Measurements from ENCODE around the gene LRRC34. TPM values are rescaled to one million over a fixed set of nuclear protein-coding genes. Genes with fewer than 3 reads are reported as not detected.
A peak's percentile ranks its signal among the peaks of the same experiment; 100 is the strongest.

LRRC34 gene
- total and polyA plus RNA-seq, 9 of the 15 experiments (the other 6 are each of a cell fraction or from before 2014, with no cell fraction given): 0.17 to 0.30 TPM; not detected in 7

DNA sequence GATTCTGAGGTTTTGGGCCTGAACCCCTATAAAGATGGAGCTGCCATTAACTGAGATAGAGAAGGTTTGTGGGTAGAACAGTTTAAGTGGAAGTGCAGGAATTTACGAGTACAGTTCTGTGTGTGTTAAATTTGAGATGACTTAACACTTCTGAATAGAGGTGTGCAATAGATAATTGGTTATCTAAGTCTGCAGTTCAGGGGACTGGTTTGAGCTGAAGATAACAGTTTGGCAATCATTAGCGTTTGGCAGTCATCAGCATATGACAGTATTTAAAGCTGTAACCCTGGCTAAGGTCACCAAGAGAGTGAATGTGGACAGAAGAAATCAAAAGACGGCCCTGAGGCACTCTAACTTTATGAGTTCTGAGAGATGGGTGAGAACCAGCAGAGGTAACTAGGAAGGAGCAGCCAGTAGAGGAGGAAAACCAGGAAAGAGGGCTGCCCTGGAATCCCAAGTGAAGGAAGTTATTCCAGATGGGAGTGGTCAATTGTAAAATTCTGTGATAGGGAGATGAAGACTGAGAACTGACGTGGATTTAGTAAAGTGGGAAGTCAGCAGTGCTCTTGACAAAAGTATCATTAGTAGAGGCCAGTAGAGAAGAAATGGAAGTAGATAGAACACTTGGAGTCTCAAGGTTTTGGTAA, 31.4 kb downstream of the LRRC34 start (continued):
- TF ChIP-seq, protein P1, sequence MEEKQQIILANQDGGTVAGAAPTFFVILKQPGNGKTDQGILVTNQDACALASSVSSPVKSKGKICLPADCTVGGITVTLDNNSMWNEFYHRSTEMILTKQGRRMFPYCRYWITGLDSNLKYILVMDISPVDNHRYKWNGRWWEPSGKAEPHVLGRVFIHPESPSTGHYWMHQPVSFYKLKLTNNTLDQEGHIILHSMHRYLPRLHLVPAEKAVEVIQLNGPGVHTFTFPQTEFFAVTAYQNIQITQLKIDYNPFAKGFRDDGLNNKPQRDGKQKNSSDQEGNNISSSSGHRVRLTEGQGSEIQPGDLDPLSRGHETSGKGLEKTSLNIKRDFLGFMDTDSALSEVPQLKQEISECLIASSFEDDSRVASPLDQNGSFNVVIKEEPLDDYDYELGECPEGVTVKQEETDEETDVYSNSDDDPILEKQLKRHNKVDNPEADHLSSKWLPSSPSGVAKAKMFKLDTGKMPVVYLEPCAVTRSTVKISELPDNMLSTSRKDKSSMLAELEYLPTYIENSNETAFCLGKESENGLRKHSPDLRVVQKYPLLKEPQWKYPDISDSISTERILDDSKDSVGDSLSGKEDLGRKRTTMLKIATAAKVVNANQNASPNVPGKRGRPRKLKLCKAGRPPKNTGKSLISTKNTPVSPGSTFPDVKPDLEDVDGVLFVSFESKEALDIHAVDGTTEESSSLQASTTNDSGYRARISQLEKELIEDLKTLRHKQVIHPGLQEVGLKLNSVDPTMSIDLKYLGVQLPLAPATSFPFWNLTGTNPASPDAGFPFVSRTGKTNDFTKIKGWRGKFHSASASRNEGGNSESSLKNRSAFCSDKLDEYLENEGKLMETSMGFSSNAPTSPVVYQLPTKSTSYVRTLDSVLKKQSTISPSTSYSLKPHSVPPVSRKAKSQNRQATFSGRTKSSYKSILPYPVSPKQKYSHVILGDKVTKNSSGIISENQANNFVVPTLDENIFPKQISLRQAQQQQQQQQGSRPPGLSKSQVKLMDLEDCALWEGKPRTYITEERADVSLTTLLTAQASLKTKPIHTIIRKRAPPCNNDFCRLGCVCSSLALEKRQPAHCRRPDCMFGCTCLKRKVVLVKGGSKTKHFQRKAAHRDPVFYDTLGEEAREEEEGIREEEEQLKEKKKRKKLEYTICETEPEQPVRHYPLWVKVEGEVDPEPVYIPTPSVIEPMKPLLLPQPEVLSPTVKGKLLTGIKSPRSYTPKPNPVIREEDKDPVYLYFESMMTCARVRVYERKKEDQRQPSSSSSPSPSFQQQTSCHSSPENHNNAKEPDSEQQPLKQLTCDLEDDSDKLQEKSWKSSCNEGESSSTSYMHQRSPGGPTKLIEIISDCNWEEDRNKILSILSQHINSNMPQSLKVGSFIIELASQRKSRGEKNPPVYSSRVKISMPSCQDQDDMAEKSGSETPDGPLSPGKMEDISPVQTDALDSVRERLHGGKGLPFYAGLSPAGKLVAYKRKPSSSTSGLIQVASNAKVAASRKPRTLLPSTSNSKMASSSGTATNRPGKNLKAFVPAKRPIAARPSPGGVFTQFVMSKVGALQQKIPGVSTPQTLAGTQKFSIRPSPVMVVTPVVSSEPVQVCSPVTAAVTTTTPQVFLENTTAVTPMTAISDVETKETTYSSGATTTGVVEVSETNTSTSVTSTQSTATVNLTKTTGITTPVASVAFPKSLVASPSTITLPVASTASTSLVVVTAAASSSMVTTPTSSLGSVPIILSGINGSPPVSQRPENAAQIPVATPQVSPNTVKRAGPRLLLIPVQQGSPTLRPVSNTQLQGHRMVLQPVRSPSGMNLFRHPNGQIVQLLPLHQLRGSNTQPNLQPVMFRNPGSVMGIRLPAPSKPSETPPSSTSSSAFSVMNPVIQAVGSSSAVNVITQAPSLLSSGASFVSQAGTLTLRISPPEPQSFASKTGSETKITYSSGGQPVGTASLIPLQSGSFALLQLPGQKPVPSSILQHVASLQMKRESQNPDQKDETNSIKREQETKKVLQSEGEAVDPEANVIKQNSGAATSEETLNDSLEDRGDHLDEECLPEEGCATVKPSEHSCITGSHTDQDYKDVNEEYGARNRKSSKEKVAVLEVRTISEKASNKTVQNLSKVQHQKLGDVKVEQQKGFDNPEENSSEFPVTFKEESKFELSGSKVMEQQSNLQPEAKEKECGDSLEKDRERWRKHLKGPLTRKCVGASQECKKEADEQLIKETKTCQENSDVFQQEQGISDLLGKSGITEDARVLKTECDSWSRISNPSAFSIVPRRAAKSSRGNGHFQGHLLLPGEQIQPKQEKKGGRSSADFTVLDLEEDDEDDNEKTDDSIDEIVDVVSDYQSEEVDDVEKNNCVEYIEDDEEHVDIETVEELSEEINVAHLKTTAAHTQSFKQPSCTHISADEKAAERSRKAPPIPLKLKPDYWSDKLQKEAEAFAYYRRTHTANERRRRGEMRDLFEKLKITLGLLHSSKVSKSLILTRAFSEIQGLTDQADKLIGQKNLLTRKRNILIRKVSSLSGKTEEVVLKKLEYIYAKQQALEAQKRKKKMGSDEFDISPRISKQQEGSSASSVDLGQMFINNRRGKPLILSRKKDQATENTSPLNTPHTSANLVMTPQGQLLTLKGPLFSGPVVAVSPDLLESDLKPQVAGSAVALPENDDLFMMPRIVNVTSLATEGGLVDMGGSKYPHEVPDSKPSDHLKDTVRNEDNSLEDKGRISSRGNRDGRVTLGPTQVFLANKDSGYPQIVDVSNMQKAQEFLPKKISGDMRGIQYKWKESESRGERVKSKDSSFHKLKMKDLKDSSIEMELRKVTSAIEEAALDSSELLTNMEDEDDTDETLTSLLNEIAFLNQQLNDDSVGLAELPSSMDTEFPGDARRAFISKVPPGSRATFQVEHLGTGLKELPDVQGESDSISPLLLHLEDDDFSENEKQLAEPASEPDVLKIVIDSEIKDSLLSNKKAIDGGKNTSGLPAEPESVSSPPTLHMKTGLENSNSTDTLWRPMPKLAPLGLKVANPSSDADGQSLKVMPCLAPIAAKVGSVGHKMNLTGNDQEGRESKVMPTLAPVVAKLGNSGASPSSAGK (IDR thresholded peaks at IDR 0.05): no peak
- TF ChIP-seq MAFF (IDR thresholded peaks at IDR 0.05; ENCODE audit: low read length) (peak; percentile 52; the same call in 1 of the 2 replicates), TEAD4 (IDR thresholded peaks at IDR 0.05; ENCODE audit: low read length) (peak; percentile 93), TEAD4 (CRISPR knock-in tag; IDR thresholded peaks at IDR 0.05; ENCODE audit: borderline replicate concordance) (no peak), CREBBP (IDR thresholded peaks at IDR 0.05; ENCODE audit: low read depth, low read length) (no peak), SNRNP70 (optimal IDR thresholded peaks at IDR 0.05; ENCODE audit: low read depth, low read length) (no peak), NCOA2 (IDR thresholded peaks at IDR 0.05; ENCODE audit: partially characterized antibody in 2 of 2) (peak in 1 of 2 experiments; percentile 42), FOXM1 (IDR thresholded peaks at IDR 0.05; ENCODE audit: low read depth) (peak; percentile 72), FOXM1 (CRISPR knock-in tag; IDR thresholded peaks at IDR 0.05; ENCODE audit: low read depth) (no peak), NCOR1 (IDR thresholded peaks at IDR 0.05) (peak; percentile 88)
- TF ChIP-seq, protein P2, sequence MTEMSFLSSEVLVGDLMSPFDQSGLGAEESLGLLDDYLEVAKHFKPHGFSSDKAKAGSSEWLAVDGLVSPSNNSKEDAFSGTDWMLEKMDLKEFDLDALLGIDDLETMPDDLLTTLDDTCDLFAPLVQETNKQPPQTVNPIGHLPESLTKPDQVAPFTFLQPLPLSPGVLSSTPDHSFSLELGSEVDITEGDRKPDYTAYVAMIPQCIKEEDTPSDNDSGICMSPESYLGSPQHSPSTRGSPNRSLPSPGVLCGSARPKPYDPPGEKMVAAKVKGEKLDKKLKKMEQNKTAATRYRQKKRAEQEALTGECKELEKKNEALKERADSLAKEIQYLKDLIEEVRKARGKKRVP (CRISPR knock-in tag; IDR thresholded peaks at IDR 0.05): no peak
- TF ChIP-seq, protein P3, sequence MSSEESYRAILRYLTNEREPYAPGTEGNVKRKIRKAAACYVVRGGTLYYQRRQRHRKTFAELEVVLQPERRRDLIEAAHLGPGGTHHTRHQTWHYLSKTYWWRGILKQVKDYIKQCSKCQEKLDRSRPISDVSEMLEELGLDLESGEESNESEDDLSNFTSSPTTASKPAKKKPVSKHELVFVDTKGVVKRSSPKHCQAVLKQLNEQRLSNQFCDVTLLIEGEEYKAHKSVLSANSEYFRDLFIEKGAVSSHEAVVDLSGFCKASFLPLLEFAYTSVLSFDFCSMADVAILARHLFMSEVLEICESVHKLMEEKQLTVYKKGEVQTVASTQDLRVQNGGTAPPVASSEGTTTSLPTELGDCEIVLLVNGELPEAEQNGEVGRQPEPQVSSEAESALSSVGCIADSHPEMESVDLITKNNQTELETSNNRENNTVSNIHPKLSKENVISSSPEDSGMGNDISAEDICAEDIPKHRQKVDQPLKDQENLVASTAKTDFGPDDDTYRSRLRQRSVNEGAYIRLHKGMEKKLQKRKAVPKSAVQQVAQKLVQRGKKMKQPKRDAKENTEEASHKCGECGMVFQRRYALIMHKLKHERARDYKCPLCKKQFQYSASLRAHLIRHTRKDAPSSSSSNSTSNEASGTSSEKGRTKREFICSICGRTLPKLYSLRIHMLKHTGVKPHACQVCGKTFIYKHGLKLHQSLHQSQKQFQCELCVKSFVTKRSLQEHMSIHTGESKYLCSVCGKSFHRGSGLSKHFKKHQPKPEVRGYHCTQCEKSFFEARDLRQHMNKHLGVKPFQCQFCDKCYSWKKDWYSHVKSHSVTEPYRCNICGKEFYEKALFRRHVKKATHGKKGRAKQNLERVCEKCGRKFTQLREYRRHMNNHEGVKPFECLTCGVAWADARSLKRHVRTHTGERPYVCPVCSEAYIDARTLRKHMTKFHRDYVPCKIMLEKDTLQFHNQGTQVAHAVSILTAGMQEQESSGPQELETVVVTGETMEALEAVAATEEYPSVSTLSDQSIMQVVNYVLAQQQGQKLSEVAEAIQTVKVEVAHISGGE (CRISPR knock-in tag; IDR thresholded peaks at IDR 0.05): peak in 1 of 3 experiments; percentile 56; a peak in 2 of 6 replicates
